ENCODE data around the gene ALDOA. TPM values are rescaled to one million over a fixed set of nuclear protein-coding genes. Genes with fewer than 3 reads are reported as not detected.

The ALDOA gene
- total RNA-seq, 2 donors from 2014 or later = 306 to 384 TPM

DNA sequence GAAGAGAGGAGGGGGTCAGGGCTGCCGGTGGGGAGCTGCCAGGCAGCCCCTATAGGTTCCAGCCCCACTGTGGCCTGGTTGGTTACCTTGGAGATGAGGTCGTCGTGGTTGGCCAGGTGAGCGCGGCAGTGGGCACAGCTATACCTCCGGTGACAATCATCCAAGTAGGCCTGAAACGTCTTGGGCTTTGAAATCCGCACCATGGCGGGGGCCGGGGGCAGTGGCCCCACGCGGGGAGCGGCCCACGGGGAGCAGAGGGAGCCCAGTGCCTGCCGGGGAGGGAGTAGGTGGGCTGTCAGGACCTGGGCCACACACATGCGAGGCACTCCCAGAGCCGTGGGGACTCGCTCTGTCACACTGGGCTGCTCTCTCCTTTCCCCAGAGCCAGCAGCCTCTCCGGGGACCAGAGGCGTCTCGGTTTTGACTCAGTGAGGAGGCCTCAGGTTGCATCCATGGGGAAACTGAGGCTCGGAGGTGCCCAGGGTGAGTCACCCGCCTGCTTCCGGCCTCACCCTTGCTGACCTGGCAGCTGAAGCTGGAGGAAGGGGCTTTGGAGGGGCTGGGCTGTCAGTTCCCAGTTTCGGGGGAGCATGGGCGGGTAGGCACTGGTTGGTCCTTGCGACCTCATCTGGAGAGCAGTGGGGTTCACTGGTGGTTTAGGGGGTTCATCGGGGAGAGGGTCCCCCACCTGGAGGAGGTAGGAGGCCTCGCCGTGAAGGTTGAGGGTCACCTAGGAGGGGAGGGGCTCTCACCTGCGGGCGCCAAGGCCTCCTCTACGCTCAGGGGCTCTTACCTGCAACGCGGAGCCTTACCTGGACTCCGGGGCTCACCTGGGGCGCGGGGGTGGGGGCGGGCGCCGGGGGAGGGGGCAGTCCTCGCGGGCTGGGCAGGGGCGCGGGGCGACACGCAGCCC lies 29.9 kb downstream of the ALDOA start:
- no peaks in the 10 kb centered on the region for H3K27me3 ChIP-seq
- intact Hi-C loops (cut with DNase I) = no loop called here
- TF ChIP-seq POLR2A (IDR thresholded peaks at IDR 0.05) = no peak
- TF ChIP-seq, protein P1, sequence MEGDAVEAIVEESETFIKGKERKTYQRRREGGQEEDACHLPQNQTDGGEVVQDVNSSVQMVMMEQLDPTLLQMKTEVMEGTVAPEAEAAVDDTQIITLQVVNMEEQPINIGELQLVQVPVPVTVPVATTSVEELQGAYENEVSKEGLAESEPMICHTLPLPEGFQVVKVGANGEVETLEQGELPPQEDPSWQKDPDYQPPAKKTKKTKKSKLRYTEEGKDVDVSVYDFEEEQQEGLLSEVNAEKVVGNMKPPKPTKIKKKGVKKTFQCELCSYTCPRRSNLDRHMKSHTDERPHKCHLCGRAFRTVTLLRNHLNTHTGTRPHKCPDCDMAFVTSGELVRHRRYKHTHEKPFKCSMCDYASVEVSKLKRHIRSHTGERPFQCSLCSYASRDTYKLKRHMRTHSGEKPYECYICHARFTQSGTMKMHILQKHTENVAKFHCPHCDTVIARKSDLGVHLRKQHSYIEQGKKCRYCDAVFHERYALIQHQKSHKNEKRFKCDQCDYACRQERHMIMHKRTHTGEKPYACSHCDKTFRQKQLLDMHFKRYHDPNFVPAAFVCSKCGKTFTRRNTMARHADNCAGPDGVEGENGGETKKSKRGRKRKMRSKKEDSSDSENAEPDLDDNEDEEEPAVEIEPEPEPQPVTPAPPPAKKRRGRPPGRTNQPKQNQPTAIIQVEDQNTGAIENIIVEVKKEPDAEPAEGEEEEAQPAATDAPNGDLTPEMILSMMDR (IDR thresholded peaks at IDR 0.05) = no peak
- ATAC-seq (peak; percentile 8), DNase-seq (peak; percentile 29 to 47 (median 40))
- peaks cover 46% of the 10 kb centered on the region for H3K4me1 ChIP-seq
- H3K27ac ChIP-seq = peak overlapping the region; percentile 90 to 98 (median 92)
- 5 to 7% methylated on average over 5 to 46 of the region's 47 CpGs for WGBS, 2 donors
- peak overlapping the region; percentile 53 to 73 for H3K4me3 ChIP-seq
- H3K9me3 ChIP-seq = no peaks in the 10 kb centered on the region
- H3K36me3 ChIP-seq (replicated peaks in 1 of 2; ENCODE audit: insufficient read depth in 1 of 2, low read depth in 2 of 2) = peaks cover 0 to 2% of the 10 kb centered on the region in 2 donors

GRCh38 chr16:30096105-30096861 lies 30.7 kb downstream of the ALDOA start, which contains the start of gene YPEL3:
Gene YPEL3 (minus strand): TSS chr16:30096213. CDS start chr16:30095482, 731 bp downstream.
- Histone ChIP-seq H3K4me3 (peak within 1 kb of the TSS; percentile 53 to 73), H3K27ac (peak within 1 kb of the TSS; percentile 90 to 98 (median 92)), H3K4me1 (peaks cover 37% of the 10 kb centered on the region), H3K36me3 (replicated peaks in 1 of 2; ENCODE audit: insufficient read depth in 1 of 2, low read depth in 2 of 2) (peaks cover 0 to 2% of the 10 kb centered on the region in 2 donors), H3K27me3 (no peaks in the 10 kb centered on the region), H3K9me3 (no peaks in the 10 kb centered on the region)
- TF ChIP-seq, protein P1 (IDR thresholded peaks at IDR 0.05) = no peak
- peak; percentile 57 to 87 (median 76) for TF ChIP-seq POLR2A (IDR thresholded peaks at IDR 0.05)
- ATAC-seq (peak; percentile 82), DNase-seq (peak; percentile 95 to 97 (median 96))
- intact Hi-C loops (cut with DNase I) = no loop called here
- 10 to 95% methylated on average over 5 to 59 of the region's 77 CpGs for WGBS, 2 donors

DNA sequence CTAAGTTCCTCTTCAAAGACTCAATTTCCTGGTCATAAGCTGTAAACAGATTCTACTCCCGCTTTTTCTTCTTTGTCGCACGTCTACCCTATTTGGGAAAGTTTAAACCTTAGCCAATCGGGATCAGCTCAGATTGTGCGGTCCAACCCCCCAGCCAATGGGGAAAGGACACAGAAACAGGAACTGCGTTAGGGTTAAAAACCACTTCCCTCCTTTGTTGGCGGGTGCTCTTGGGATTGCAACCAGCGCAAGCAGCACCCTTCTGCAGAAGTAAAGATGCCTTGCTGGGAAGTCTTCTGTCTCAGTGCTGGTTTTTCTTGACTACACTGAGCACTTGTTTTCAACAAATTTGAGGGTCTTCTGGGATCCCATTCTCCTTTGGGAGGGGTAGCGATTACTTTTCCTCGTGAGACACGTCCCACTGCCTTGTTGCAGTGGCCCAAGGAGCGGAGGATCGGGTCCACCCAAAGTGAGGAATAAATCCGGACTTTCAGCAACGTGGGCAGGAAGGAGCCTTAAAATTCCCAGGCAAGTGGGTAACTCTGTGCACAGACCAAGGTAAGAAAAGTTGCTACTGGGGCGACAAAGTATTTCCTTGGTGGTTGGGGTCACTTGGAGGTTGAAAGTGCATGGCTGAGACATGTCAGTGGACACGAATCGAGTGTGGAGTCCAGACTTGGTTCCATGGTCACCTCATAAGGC lies 31.5 kb downstream of the ALDOA start:
- no peak for TF ChIP-seq POLR2A (IDR thresholded peaks at IDR 0.05)
- TF ChIP-seq, protein P1 (IDR thresholded peaks at IDR 0.05) = no peak
- Histone ChIP-seq H3K4me1 (peaks cover 35% of the 10 kb centered on the region), H3K4me3 (no peak overlapping the region), H3K27ac (peak overlapping the region in 3 of 4 donors; percentile 90 to 93 (median 92)), H3K36me3 (replicated peaks in 1 of 2; ENCODE audit: insufficient read depth in 1 of 2, low read depth in 2 of 2) (peaks cover 0 to 2% of the 10 kb centered on the region in 2 donors), H3K27me3 (no peaks in the 10 kb centered on the region), H3K9me3 (no peaks in the 10 kb centered on the region)
- intact Hi-C loops (cut with DNase I) = no loop called here
- DNase-seq = no peak
- 92 to 95% methylated on average over 18 of the region's 18 CpGs for WGBS, 2 donors
- ATAC-seq = no peak

DNA sequence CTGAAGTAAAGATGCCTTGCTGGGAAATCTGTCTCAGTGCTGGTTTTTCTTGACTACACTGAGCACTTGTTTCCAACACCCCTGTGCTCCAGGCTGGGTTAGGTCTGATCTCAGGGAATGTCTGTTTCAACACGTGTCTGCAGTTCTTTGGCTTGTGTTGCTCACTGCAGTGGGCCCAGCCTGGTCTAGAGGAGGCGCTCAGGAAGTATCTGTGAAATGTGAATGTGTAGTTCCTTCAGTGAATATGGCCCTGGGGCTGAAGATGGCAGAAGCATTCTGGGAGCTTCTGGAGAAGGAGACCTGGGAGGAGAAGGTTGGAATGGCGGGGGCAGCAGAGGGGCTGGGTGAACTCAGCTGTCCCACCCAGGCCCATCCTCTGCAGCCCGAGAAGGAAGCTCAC lies 38.5 kb downstream of the ALDOA start:
- no peak for TF ChIP-seq POLR2A (IDR thresholded peaks at IDR 0.05)
- TF ChIP-seq, protein P1 (IDR thresholded peaks at IDR 0.05) = no peak
- H3K27ac ChIP-seq = no peak overlapping the region
- ATAC-seq = no peak
- no peak for DNase-seq
- no peak overlapping the region for H3K4me3 ChIP-seq
- H3K27me3 ChIP-seq = no peaks in the 10 kb centered on the region
- H3K36me3 ChIP-seq (replicated peaks in 1 of 2; ENCODE audit: insufficient read depth in 1 of 2, low read depth in 2 of 2) = no peaks in the 10 kb centered on the region
- 80 to 83% methylated on average over 4 of the region's 4 CpGs for WGBS, 2 donors
- intact Hi-C loops (cut with DNase I) = no loop called here
- H3K9me3 ChIP-seq = no peaks in the 10 kb centered on the region
- no peaks in the 10 kb centered on the region for H3K4me1 ChIP-seq
